K562 (cell line): ENCODE measurements around the gene FBXO8. TPM values are rescaled to one million over a fixed set of nuclear protein-coding genes. Genes with fewer than 3 reads are reported as not detected.

Source experiments
- ASH1L ChIP-seq: fragments of 450-650 bp; IDR thresholded peaks from 2 replicates; pipeline ENCODE4 v1.6.1; 2018; ENCODE audit warnings: borderline replicate concordance, mild to moderate bottlenecking, low read depth; ENCODE audit not compliant: partially characterized antibody
- BRD9 ChIP-seq: fragments of 450-650 bp; IDR thresholded peaks from 2 replicates; pipeline ENCODE4 v1.6.1; 2018; ENCODE audit warnings: low read depth; ENCODE audit not compliant: partially characterized antibody
- CEBPB ChIP-seq: fragments of 450-650 bp; IDR thresholded peaks from 2 replicates; pipeline ENCODE4 v1.6.1; 2016; ENCODE audit warnings: missing genetic modification characterization, missing compliant biosample characterization
- CEBPZ ChIP-seq: fragments of 150-350 bp; IDR thresholded peaks from 2 replicates; pipeline ENCODE4 v1.6.1; 2014; ENCODE audit warnings: low read depth, mild to moderate bottlenecking, low read length, borderline replicate concordance
- JUNB ChIP-seq: fragments of 450-650 bp; formaldehyde crosslinking; conservative IDR thresholded peaks from 2 replicates; pipeline ENCODE4 v1.4.0; 2020; ENCODE audit warnings: mild to moderate bottlenecking
- KLF10 ChIP-seq: fragments of 250-450 bp; sonication (Bioruptor Pico); IDR thresholded peaks from 2 replicates; pipeline ENCODE4 v1.6.1; 2021; ENCODE audit warnings: matching md5 sums
- L3MBTL2 ChIP-seq: fragments of 450-650 bp; IDR thresholded peaks from 2 replicates; pipeline ENCODE4 v1.6.1; 2016; ENCODE audit warnings: mild to moderate bottlenecking, moderate library complexity
- MEIS2 ChIP-seq: fragments of 450-650 bp; IDR thresholded peaks from 2 replicates; pipeline ENCODE4 v1.6.1; 2014; ENCODE audit warnings: mild to moderate bottlenecking; ENCODE audit not compliant: partially characterized antibody
- NBN ChIP-seq: fragments of 450-650 bp; IDR thresholded peaks from 2 replicates; pipeline ENCODE4 v1.6.1; 2016; ENCODE audit warnings: low read depth, mild to moderate bottlenecking
- NR1H2 ChIP-seq: sonication (generic); formaldehyde crosslinking; IDR thresholded peaks from 2 replicates; pipeline ENCODE4 v1.4.0; 2020; ENCODE audit warnings: mild to moderate bottlenecking, missing genetic modification reagents
- PHTF2 ChIP-seq: fragments of 250-450 bp; sonication (Bioruptor Pico); IDR thresholded peaks from 2 replicates; pipeline ENCODE4 v1.5.0; 2021; ENCODE audit warnings: mild to moderate bottlenecking
- PRDM10 ChIP-seq: fragments of 450-650 bp; IDR thresholded peaks from 2 replicates; pipeline ENCODE4 v1.6.1; 2018; ENCODE audit not compliant: partially characterized antibody
- RNF2 ChIP-seq: sonication (generic); IDR thresholded peaks from 2 replicates; pipeline ENCODE4 v1.6.1; 2016
- TAF7 ChIP-seq: fragments of 450-650 bp; IDR thresholded peaks from 2 replicates; pipeline ENCODE4 v1.6.1; 2016; ENCODE audit warnings: missing genetic modification characterization, missing compliant biosample characterization
- TGIF2 ChIP-seq: sonication (generic); formaldehyde crosslinking; IDR thresholded peaks from 2 replicates; pipeline ENCODE4 v1.8.1; 2022; ENCODE audit warnings: mild to moderate bottlenecking, missing genetic modification reagents, moderate library complexity
- YY1 ChIP-seq, 3 experiments: IDR thresholded peaks; 2 replicates each; pipeline ENCODE4 v1.6.1; 2011; ENCODE audit warnings: low read length in 2 of 3, mild to moderate bottlenecking in 2 of 3, moderate library complexity in 2 of 3, borderline replicate concordance in 1 of 3, control low read depth in 1 of 3, low read depth in 1 of 3; ENCODE audit not compliant: insufficient read depth in 3 of 3, insufficient replicate concordance in 2 of 3, control insufficient read depth in 1 of 3, insufficient read length in 1 of 3; ENCODE audit errors: extremely low read depth in 1 of 3
- ZBED1 ChIP-seq: IDR thresholded peaks from 2 replicates; pipeline ENCODE4 v1.6.1; 2014
- ZNF766 ChIP-seq: fragments of 200-800 bp; sonication (Bioruptor generic); conservative IDR thresholded peaks from 2 replicates; pipeline ENCODE4 v1.6.1; 2016; ENCODE audit warnings: missing genetic modification characterization, missing compliant biosample characterization
- polyA plus RNA-seq, 8 experiments: library from polyadenylated mRNA; depleted of rRNA in 4 of 8; stranded (reverse) in 5 of 8; unstranded in 3 of 8; fragments of >200 nt; fragmentation: Nextera tagmentation in 2 of 8; fragmentation: Illumina TruSeq in 1 of 8; extraction: Ambion mirVana in 2 of 8; extraction: Trizol in 1 of 8; gene quantifications; 2 replicates each; pipeline versions ENCODE4 v1.2.1 to v1.2.3, GENCODE V29; 2011 to 2014; ENCODE audit warnings: inconsistent platforms in 1 of 8, missing spikeins in 1 of 8
- total RNA-seq, 7 experiments: library from RNA; depleted of rRNA in 6 of 7; stranded (reverse); fragments of >200 nt in 6 of 7; fragmentation: Illumina TruSeq in 2 of 7; extraction: Trizol in 2 of 7; gene quantifications; 2 replicates each; pipeline versions ENCODE4 v1.2.1 to v1.2.3, GENCODE V29; 2011 to 2021; ENCODE audit warnings: low replicate concordance in 1 of 7

Gene FBXO8
- total and polyA plus RNA-seq, 9 of the 15 experiments (the other 6 are each of a cell fraction or from before 2014, with no cell fraction given): 12.9 to 27.1 (median 14.8) TPM

GRCh38 chr4:174282836-174283506 lies 496 bp downstream of the FBXO8 start (continued):
- peak; percentile 73; the same call in 1 of the 2 replicates for TF ChIP-seq CEBPZ
- peak; percentile 20; the same call in 1 of the 2 replicates for TF ChIP-seq NBN
- TF ChIP-seq TAF7 (tag): no peak
- TF ChIP-seq RNF2: no peak
- TF ChIP-seq KLF10 (CRISPR knock-in tag): no peak
- TF ChIP-seq YY1 (IDR thresholded peaks at IDR 0.05; ENCODE audit: borderline replicate concordance in 1 of 3, control insufficient read depth in 1 of 3, extremely low read depth in 1 of 3, insufficient read depth in 3 of 3, insufficient read length in 1 of 3, insufficient replicate concordance in 2 of 3, low read depth in 1 of 3, low read length in 2 of 3): peak in 1 of 3 experiments; percentile 47
- TF ChIP-seq BRD9: peak; percentile 54
- TF ChIP-seq TGIF2: peak; percentile 29; the same call in 1 of the 2 replicates
- no peak for TF ChIP-seq JUNB (CRISPR knock-in tag)
- TF ChIP-seq PRDM10: peak; percentile 9
- 0 out of 2 replicates have a peak, but pooled peaks have one; percentile 48 for TF ChIP-seq ZBED1
- no peak for TF ChIP-seq NR1H2
- TF ChIP-seq ASH1L: peak; percentile 91
- TF ChIP-seq PHTF2 (CRISPR knock-in tag): no peak
- peak; percentile 60; the same call in 1 of the 2 replicates for TF ChIP-seq ZNF766 (CRISPR knock-in tag)
- TF ChIP-seq L3MBTL2: 0 out of 2 replicates have a peak, but pooled peaks have one; percentile 4
- peak; percentile 85 for TF ChIP-seq MEIS2
- TF ChIP-seq CEBPB (tag): peak; percentile 94
